GM12878 (cell line): Measurements from ENCODE around the gene AHNAK. TPM values are rescaled to one million over a fixed set of nuclear protein-coding genes. Genes with fewer than 3 reads are reported as not detected.
A peak's percentile ranks its signal among the peaks of the same experiment; 100 is the strongest.

Experiments
- ATAC-seq: fragments of 200-7000 bp; cut with Tn5 transposase; 3 replicates; pipeline ENCODE4 v1.9.1; 2020; ENCODE audit warnings: mild to moderate bottlenecking, moderate library complexity
- BruUV-seq: library from RNA; stranded (reverse); fragments of 400-500 nt; replicated peaks from 2 replicates; lab custom pipeline; 2021; lab: Mats Ljungman, UMichigan
- CTCF ChIA-PET: fragments of 300-600 bp; sonication (Branson Sonifier 250); formaldehyde crosslinking; extraction: SDS; loops from one replicate; lab custom pipeline; 2021; ENCODE audit warnings: inconsistent platforms; lab: Yijun Ruan, JAX
- POLR2A ChIA-PET: fragments of 350-600 bp; formaldehyde crosslinking; extraction: SDS; loops from one replicate; lab custom pipeline; 2021; ENCODE audit warnings: inconsistent platforms; lab: Charles Lee
- RAD21 ChIA-PET: fragments of 300-600 bp; sonication (Branson Sonifier 250); formaldehyde crosslinking; loops from one replicate; lab custom pipeline; 2023; ENCODE audit warnings: antibody characterized with exemption; ENCODE audit not compliant: unreplicated experiment; lab: Charles Lee
- SMC1A ChIA-PET: fragments of 300-600 bp; sonication (Branson Sonifier 250); formaldehyde crosslinking; loops from one replicate; lab custom pipeline; 2023; ENCODE audit not compliant: unreplicated experiment, uncharacterized antibody; lab: Charles Lee
- DNase-seq: peaks from one replicate; pipeline ENCODE4 v3.0.0-alpha.2; 2011; ENCODE audit warnings: low read depth, low spot score
- FAIRE-seq: peaks from 3 replicates; lab custom pipeline; 2011; peaks lifted over from hg19 to GRCh38; lab: Jason Lieb, UNC
- H2AFZ ChIP-seq: 2 replicates; pipeline ENCODE4 v1.6.0; 2011; ENCODE audit warnings: low read depth, low read length, control low read depth; ENCODE audit not compliant: control insufficient read depth
- H3K27ac ChIP-seq: 2 replicates; pipeline ENCODE4 v1.5.1; 2011; ENCODE audit warnings: control low read depth; ENCODE audit not compliant: control insufficient read depth, insufficient read depth
- H3K27me3 ChIP-seq, 2 experiments: replicated peaks in 1 of 2; 2 replicates each; pipeline versions ENCODE4 v1.6.0 to v1.6.1; 2011; ENCODE audit warnings: low read length in 1 of 2; ENCODE audit not compliant: control insufficient read depth in 2 of 2, insufficient read depth in 2 of 2
- H3K36me3 ChIP-seq, 2 experiments: 2 replicates each; pipeline ENCODE4 v1.5.1; 2011; ENCODE audit warnings: low read length in 1 of 2; ENCODE audit not compliant: control insufficient read depth in 2 of 2, insufficient read depth in 2 of 2
- H3K4me1 ChIP-seq: 2 replicates; pipeline ENCODE4 v1.6.1; 2011; ENCODE audit warnings: mild to moderate bottlenecking, low read length, moderate library complexity, mixed read lengths; ENCODE audit not compliant: control insufficient read depth, insufficient read depth
- H3K4me2 ChIP-seq: 2 replicates; pipeline ENCODE4 v1.6.0; 2011; ENCODE audit warnings: control low read depth; ENCODE audit not compliant: control insufficient read depth, insufficient read depth
- H3K4me3 ChIP-seq: fragments of 200-600 bp; sonication (generic); 2 replicates; pipeline ENCODE4 v1.5.1; 2016
- H3K79me2 ChIP-seq: 2 replicates; pipeline ENCODE4 v1.6.0; 2011; ENCODE audit warnings: low read length; ENCODE audit not compliant: control insufficient read depth, insufficient read depth
- H3K9ac ChIP-seq: 2 replicates; pipeline ENCODE4 v1.8.0; 2011; ENCODE audit warnings: low read length, control low read depth, mixed read lengths; ENCODE audit not compliant: control insufficient read depth, insufficient read depth
- H3K9me3 ChIP-seq: replicated peaks from 3 replicates; pipeline ENCODE4 v1.5.1; 2011; ENCODE audit warnings: mild to moderate bottlenecking, low read length; ENCODE audit not compliant: control insufficient read depth, insufficient read depth
- H4K20me1 ChIP-seq: 2 replicates; pipeline ENCODE4 v1.6.0; 2011; ENCODE audit not compliant: control insufficient read depth, insufficient read depth
- CEBPB ChIP-seq, 2 experiments: fragments of 150-350 bp in 1 of 2; IDR thresholded peaks; 2 replicates each; pipeline ENCODE4 v1.6.1; 2012 to 2014; ENCODE audit warnings: low read depth in 2 of 2, low read length in 2 of 2, borderline replicate concordance in 1 of 2, inconsistent platforms in 1 of 2
- E4F1 ChIP-seq: fragments of 450-650 bp; IDR thresholded peaks from 2 replicates; pipeline ENCODE4 v1.6.1; 2018; ENCODE audit warnings: borderline replicate concordance, mild to moderate bottlenecking; ENCODE audit not compliant: partially characterized antibody
- ETV6 ChIP-seq, 2 experiments: fragments of 450-650 bp in 1 of 2; IDR thresholded peaks in 1 of 2; conservative IDR thresholded peaks in 1 of 2; 2 replicates each; pipeline ENCODE4 v1.6.1; 2014; ENCODE audit warnings: antibody characterized with exemption in 1 of 2, borderline replicate concordance in 1 of 2, low read depth in 1 of 2, mild to moderate bottlenecking in 1 of 2, moderate library complexity in 1 of 2
- FOXM1 ChIP-seq: IDR thresholded peaks from 2 replicates; pipeline ENCODE4 v1.6.1; 2012; ENCODE audit warnings: low read depth, mild to moderate bottlenecking, inconsistent platforms, low read length, moderate library complexity
- MXI1 ChIP-seq: fragments of 150-350 bp; IDR thresholded peaks from 2 replicates; pipeline ENCODE4 v1.6.1; 2011; ENCODE audit warnings: low read depth, mild to moderate bottlenecking, inconsistent platforms, low read length, improper control_type of control experiment
- NR2C1 ChIP-seq: fragments of 450-650 bp; IDR thresholded peaks from 2 replicates; pipeline ENCODE4 v1.6.1; 2017; ENCODE audit warnings: antibody characterized with exemption, mild to moderate bottlenecking, moderate library complexity
- NR2F1 ChIP-seq: fragments of 450-650 bp; conservative IDR thresholded peaks from 2 replicates; pipeline ENCODE4 v1.6.1; 2017; ENCODE audit warnings: mild to moderate bottlenecking
- POLR2AphosphoS5 ChIP-seq: IDR thresholded peaks from 2 replicates; pipeline ENCODE4 v1.6.1; 2011; ENCODE audit warnings: mild to moderate bottlenecking, low read length, inconsistent platforms
- RAD51 ChIP-seq: fragments of 450-650 bp; IDR thresholded peaks from 2 replicates; pipeline ENCODE4 v1.6.1; 2016; ENCODE audit warnings: moderate library complexity, mild to moderate bottlenecking, inconsistent platforms
- RBBP5 ChIP-seq: fragments of 200-600 bp; sonication (generic); conservative IDR thresholded peaks from 2 replicates; pipeline ENCODE4 v1.6.1; 2016
- SMAD5 ChIP-seq: IDR thresholded peaks from 2 replicates; pipeline ENCODE4 v1.6.1; 2016; ENCODE audit warnings: antibody characterized with exemption, low read depth
- TCF12 ChIP-seq: IDR thresholded peaks from 2 replicates; pipeline ENCODE4 v1.6.1; 2011; ENCODE audit warnings: low read depth, mild to moderate bottlenecking, low read length
- ZSCAN29 ChIP-seq: fragments of 450-650 bp; IDR thresholded peaks from 2 replicates; pipeline ENCODE4 v1.6.1; 2017; ENCODE audit warnings: mild to moderate bottlenecking, moderate library complexity
- whole genome bisulfite sequencing: methylation state at CpG from one replicate; pipeline ENCODE4 v1.1.6; 2016; ENCODE audit warnings: low lambda C conversion rate; ENCODE audit not compliant: insufficient replicate concordance, insufficient coverage; ENCODE audit errors: missing lambda C conversion rate; 5-methylcytosine and 5-hydroxymethylcytosine counted together
- in situ Hi-C: fragments of 300-500 bp; cut with MboI; formaldehyde crosslinking; loops from 9 replicates; pipeline ENCODE4 v1.14.3; 2018; ENCODE audit warnings: mixed read lengths
- intact Hi-C: fragments of 100-400 bp; cut with micrococcal nuclease; formaldehyde crosslinking; loops from one replicate; pipeline ENCODE4 v1.14.2; 2022; ENCODE audit not compliant: unreplicated experiment
- polyA plus RNA-seq, 11 experiments: library from polyadenylated mRNA; depleted of rRNA in 4 of 11; unstranded in 6 of 11; stranded (reverse) in 5 of 11; fragments of >200 nt; fragmentation: Nextera tagmentation in 4 of 11; fragmentation: Illumina TruSeq in 1 of 11; extraction: Ambion mirVana in 4 of 11; extraction: Trizol in 1 of 11; gene quantifications; 1 replicate in 1 of 11; 2 replicates in 10 of 11; pipeline versions ENCODE4 v1.2.1 to v1.2.3, GENCODE V29; 2011 to 2016; ENCODE audit warnings: inconsistent platforms in 2 of 11, missing spikeins in 2 of 11, low read depth in 1 of 11
- total RNA-seq, 4 experiments: library from RNA; depleted of rRNA in 3 of 4; stranded (reverse); fragments of >200 nt in 3 of 4; fragmentation: Illumina TruSeq in 1 of 4; extraction: Trizol in 1 of 4; gene quantifications; 2 replicates each; pipeline versions ENCODE4 v1.2.1 to v1.2.3, GENCODE V29; 2013 to 2021
- TF ChIP-seq, protein P1 (sequence below): fragments of 450-650 bp; formaldehyde crosslinking; IDR thresholded peaks from 2 replicates; pipeline ENCODE4 v1.4.0; 2022; ENCODE audit warnings: mild to moderate bottlenecking, moderate library complexity
- TF ChIP-seq, protein P2 (sequence below): IDR thresholded peaks from 2 replicates; pipeline ENCODE4 v1.6.1; 2012; ENCODE audit warnings: mild to moderate bottlenecking, low read depth, low read length

AHNAK gene
- total and polyA plus RNA-seq, 10 of the 15 experiments (the other 5 are each of a cell fraction or from before 2014, with no cell fraction given): 0.76 to 90.3 (median 19.4) TPM

DNA sequence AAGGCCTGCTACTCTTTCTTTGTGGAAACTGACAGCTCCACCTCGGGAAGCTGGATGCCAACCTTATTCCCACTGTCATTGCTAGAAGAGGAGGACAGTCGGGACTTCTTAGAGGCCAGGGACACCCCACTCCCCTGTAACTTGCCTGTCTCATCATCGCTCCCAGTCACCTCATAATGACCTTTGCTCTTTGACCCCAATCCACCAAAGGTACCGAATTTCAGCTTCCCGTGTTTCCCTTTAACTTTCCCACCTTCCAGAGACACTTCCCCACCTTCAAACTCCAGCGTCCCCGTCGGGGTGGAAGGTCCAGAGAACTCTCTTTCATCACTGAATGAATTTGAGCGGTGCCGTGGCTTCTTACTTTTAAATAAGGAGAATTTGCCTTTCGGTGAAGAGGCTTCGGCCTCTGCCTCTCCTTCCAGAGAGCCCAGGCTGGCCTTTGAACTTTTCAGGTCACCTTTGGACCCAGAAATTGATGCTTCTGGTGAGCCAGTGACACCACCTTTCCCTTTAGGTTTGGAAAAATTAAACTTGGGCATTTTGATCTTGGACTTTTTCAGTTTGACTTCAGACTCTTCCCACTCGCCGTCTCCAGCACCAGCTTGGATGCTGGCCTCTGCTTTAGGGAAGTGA, 29.8 kb downstream of the AHNAK start:
- ChIA-PET CTCF (no interaction called here), POLR2A (interaction anchor here (0.6 kb wide), 1 partner anchor 27 kb away, joined by 7 read pairs; no protein-coding TSS in a partner anchor), SMC1A (interaction anchor here (1.3 kb wide), 1 partner anchor 25 kb away, joined by 3 read pairs; no protein-coding TSS in a partner anchor), RAD21 (interaction anchor here (0.6 kb wide), 1 partner anchor 36 kb away, joined by 3 read pairs; no protein-coding TSS in a partner anchor)
- no peak overlapping the region for H3K27ac ChIP-seq
- H3K4me2 ChIP-seq: no peak overlapping the region
- H3K79me2 ChIP-seq: no peaks in the 10 kb centered on the region
- no peak for ATAC-seq
- BruUV-seq: no TSS peak
- H3K9ac ChIP-seq: no peak overlapping the region
- H3K9me3 ChIP-seq: no peaks in the 10 kb centered on the region
- H3K36me3 ChIP-seq: peaks cover 0 to 2% of the 10 kb centered on the region in 2 experiments; a peak in 3 of 4 replicates
- peaks cover 5% of the 10 kb centered on the region for H3K4me1 ChIP-seq
- H4K20me1 ChIP-seq: no peaks in the 10 kb centered on the region
- DNase-seq: no peak
- no peak for FAIRE-seq
- 75% methylated on average over 14 of the region's 14 CpGs for WGBS
- H3K27me3 ChIP-seq: no peaks in the 10 kb centered on the region; a peak in 1 of 4 replicates
- intact Hi-C loops: no loop called here
- in situ Hi-C loops: no loop called here
- no peak overlapping the region for H3K4me3 ChIP-seq
- no peak overlapping the region for H2AFZ ChIP-seq
- TF ChIP-seq POLR2AphosphoS5: no peak
- TF ChIP-seq TCF12: no peak
- no peak for TF ChIP-seq E4F1
- TF ChIP-seq, protein P1, sequence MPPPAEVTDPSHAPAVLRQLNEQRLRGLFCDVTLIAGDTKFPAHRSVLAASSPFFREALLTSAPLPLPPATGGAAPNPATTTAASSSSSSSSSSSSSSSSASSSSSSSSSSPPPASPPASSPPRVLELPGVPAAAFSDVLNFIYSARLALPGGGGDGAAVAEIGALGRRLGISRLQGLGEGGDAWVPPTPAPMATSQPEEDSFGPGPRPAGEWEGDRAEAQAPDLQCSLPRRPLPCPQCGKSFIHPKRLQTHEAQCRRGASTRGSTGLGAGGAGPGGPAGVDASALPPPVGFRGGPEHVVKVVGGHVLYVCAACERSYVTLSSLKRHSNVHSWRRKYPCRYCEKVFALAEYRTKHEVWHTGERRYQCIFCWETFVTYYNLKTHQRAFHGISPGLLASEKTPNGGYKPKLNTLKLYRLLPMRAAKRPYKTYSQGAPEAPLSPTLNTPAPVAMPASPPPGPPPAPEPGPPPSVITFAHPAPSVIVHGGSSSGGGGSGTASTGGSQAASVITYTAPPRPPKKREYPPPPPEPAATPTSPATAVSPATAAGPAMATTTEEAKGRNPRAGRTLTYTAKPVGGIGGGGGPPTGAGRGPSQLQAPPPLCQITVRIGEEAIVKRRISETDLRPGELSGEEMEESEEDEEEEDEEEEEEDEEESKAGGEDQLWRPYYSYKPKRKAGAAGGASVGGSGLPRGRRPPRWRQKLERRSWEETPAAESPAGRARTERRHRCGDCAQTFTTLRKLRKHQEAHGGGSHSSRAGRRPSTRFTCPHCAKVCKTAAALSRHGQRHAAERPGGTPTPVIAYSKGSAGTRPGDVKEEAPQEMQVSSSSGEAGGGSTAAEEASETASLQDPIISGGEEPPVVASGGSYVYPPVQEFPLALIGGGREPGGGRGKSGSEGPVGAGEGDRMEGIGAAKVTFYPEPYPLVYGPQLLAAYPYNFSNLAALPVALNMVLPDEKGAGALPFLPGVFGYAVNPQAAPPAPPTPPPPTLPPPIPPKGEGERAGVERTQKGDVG (CRISPR knock-in tag): no peak
- TF ChIP-seq NR2F1: 0 out of 2 replicates have a peak, but pooled peaks have one; percentile 28
- no peak for TF ChIP-seq SMAD5
- TF ChIP-seq RBBP5: no peak
- peak; percentile 34; the same call in 1 of the 2 replicates for TF ChIP-seq NR2C1
- no peak for TF ChIP-seq FOXM1
- TF ChIP-seq ZSCAN29: no peak
- TF ChIP-seq CEBPB (IDR thresholded peaks at IDR 0.05; ENCODE audit: borderline replicate concordance in 1 of 2, low read depth in 2 of 2, low read length in 2 of 2): no peak
- no peak for TF ChIP-seq RAD51
- TF ChIP-seq, protein P2, sequence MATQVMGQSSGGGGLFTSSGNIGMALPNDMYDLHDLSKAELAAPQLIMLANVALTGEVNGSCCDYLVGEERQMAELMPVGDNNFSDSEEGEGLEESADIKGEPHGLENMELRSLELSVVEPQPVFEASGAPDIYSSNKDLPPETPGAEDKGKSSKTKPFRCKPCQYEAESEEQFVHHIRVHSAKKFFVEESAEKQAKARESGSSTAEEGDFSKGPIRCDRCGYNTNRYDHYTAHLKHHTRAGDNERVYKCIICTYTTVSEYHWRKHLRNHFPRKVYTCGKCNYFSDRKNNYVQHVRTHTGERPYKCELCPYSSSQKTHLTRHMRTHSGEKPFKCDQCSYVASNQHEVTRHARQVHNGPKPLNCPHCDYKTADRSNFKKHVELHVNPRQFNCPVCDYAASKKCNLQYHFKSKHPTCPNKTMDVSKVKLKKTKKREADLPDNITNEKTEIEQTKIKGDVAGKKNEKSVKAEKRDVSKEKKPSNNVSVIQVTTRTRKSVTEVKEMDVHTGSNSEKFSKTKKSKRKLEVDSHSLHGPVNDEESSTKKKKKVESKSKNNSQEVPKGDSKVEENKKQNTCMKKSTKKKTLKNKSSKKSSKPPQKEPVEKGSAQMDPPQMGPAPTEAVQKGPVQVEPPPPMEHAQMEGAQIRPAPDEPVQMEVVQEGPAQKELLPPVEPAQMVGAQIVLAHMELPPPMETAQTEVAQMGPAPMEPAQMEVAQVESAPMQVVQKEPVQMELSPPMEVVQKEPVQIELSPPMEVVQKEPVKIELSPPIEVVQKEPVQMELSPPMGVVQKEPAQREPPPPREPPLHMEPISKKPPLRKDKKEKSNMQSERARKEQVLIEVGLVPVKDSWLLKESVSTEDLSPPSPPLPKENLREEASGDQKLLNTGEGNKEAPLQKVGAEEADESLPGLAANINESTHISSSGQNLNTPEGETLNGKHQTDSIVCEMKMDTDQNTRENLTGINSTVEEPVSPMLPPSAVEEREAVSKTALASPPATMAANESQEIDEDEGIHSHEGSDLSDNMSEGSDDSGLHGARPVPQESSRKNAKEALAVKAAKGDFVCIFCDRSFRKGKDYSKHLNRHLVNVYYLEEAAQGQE: no peak
- no peak for TF ChIP-seq MXI1
- TF ChIP-seq ETV6 (conservative IDR thresholded peaks at IDR 0.05 in 1 of 2, IDR thresholded peaks at IDR 0.05 in 1 of 2; ENCODE audit: borderline replicate concordance in 1 of 2, low read depth in 1 of 2): no peak
